GM12801 (cell line): Measurements from ENCODE around the gene IKZF3.

Source experiments
- TF ChIP-seq, protein P1 (sequence below): IDR thresholded peaks from one replicate; pipeline ENCODE4 v1.5.1; 2011; ENCODE audit warnings: control low read depth; ENCODE audit not compliant: insufficient read length; ENCODE audit errors: extremely low read depth

IKZF3 gene

DNA sequence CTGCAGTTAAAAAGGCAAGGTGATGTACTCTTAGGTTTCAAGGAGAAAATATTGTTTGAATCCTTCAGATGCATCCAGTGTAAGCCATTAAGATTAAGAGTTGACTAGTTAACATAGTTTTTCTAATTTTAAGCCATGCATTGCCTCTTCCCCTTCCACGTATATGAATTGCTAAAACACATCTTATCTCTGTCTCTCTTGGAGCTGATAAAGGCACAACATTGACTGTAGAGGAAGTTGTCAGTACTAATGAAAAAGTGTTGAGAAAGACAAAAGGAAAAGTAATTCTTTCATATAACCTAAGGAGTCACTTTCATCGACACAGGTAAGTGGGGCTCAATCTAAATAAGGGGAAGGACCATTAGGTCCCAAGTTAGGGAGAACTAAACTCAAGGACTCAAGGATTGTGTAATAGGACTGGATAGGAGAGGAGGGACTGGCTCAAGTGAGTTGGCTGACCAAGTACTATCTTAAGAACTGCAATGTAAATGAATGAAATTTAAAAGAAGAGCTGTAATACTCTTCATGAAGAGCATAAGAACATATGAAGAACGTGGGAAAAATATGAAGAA, 70.7 kb downstream of the IKZF3 start:
- TF ChIP-seq, protein P1, sequence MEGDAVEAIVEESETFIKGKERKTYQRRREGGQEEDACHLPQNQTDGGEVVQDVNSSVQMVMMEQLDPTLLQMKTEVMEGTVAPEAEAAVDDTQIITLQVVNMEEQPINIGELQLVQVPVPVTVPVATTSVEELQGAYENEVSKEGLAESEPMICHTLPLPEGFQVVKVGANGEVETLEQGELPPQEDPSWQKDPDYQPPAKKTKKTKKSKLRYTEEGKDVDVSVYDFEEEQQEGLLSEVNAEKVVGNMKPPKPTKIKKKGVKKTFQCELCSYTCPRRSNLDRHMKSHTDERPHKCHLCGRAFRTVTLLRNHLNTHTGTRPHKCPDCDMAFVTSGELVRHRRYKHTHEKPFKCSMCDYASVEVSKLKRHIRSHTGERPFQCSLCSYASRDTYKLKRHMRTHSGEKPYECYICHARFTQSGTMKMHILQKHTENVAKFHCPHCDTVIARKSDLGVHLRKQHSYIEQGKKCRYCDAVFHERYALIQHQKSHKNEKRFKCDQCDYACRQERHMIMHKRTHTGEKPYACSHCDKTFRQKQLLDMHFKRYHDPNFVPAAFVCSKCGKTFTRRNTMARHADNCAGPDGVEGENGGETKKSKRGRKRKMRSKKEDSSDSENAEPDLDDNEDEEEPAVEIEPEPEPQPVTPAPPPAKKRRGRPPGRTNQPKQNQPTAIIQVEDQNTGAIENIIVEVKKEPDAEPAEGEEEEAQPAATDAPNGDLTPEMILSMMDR: no peak

DNA sequence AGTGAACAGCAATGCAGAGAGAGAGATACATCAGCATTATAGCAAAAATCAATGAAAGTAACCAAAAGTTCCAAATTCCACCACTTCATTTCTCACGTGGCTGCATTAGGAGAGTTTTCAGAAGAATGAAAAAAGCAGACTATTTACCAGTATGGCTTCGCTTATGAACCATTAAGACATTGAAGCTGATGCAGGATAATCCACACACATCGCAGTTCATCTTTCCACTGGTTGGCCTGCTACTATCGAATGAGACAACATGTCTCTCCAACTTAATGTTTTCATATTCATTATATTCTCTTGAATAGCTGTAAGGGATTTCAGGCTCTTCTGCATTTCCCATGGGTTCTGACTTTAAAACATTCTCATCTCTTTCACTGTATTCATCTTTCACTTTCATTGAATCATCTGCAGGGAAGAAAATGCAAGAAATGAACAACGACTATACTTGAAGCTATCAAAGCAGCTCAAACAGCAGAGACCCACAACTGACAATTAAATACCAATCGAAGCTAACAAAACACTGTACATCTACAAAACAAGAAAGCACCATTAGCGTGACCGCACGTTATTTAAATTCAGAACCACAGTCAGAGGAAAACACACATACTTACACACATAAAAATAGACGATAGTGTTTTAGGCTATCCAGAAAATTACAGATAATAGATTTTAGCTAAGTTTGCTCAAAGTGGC, 71.4 kb downstream of the IKZF3 start:
- TF ChIP-seq, protein P1: no peak

DNA sequence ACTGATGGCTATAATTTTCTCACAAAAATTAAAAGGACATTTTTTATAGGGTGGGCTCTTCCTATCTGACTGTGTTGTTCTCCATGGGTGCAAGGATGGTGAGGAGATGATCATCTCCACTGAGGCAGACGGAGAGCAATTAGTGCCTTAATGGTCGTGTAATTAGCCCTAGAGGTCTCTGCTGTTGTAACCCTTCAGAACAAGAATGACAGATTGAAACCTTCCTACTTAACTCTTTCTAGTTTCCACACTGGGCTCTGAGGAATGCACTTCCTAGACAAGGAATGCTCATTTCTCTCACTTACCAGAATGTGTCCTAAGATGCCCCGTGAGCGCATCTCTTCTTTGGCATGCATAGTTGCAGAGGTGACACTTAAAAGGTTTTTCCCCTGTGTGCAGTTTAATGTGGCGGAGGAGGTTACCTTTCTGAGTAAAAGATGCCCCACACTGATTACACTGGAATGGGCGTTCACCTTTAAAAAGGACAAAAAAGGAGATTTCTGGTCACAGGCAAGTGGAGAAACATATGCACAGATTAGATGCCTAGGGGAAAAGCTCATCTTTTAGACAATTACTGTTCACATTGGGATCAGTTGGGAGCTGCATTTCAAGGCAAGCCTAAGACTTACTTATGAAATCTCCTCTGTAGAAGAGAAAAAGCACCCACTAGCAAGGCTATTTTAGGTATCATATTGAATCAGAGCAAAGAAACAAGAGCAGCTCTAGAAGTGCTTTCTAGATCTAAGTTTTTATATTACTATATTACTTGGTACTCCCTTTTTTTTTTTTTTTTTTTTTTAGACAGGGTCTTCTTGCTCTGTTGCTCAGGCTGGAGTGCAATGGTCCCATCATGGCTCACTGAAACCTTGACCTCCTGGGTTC, 72.8 kb downstream of the IKZF3 start:
- TF ChIP-seq, protein P1: no peak

DNA sequence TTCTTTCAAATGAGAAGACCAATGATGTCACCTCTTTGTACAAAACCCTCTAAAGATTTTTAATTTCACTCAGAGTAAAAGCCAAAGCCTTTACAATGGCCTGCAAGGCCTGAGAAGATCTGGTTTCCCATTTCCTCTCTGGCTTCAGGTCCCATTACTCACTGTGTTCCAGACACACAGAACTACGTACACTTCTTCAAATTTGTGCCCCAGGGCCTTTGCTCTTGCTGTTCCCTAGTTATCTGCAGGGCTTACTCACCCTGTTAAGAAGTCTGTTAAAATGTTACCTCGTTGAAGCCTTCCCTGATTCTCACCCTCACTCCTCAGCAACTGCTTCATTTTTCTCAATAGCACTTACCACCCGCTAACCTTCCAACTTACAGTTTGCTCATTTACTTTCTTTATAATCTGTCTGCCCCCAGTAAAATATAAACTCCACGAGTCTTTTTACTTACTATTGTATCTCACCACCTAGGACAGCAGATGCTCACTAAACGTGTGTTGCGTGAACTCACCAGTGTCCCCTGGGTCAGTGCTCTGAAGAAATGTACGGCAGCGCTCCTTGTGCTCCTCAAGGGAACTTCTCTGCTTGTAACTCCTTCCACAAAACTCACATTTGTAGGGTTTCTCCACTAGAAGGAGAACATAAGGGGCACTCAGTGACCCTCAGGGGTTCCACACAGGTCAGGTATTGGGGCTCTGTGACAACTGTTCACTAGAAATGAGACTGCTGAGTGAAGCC, 76.2 kb downstream of the IKZF3 start:
- TF ChIP-seq, protein P1: no peak

DNA sequence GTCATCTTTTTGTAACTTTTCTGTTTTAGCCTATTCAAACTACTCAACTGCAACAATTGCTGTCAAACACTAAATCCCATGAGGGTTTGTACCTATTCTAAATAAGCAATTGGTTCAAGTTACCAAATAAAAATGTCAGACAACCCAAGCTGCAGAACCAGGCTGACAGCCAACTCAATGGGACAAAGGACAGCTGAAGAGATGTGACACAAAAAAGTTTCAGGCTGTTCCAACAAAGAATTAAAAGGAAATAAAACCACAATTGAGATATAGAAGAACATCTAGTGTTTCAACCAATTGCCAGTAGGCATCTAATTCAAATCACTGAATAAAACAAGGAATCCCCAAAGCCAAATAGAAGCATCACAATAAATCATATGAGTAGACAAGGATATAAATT, 77.1 kb downstream of the IKZF3 start:
- TF ChIP-seq, protein P1: no peak

DNA sequence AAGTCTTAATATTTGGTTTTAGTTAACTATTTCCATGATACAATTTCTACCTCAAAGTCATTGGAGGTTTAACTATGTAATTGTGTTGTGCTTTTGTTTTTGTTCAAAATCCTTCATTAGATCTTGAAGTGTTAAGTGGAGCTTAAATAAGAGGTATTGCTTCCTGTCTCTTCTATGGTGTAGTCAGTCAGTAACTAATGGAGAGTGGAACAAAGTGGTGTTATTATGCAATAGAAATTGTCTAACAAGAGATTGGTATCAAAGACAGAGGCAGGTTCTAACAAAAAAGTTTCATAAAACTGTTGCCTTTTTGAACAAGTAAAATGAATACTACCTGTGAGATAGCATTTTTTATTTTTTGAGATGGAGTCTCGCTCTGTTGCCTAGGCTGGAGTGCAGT, 81.1 kb downstream of the IKZF3 start:
- TF ChIP-seq, protein P1: no peak

DNA sequence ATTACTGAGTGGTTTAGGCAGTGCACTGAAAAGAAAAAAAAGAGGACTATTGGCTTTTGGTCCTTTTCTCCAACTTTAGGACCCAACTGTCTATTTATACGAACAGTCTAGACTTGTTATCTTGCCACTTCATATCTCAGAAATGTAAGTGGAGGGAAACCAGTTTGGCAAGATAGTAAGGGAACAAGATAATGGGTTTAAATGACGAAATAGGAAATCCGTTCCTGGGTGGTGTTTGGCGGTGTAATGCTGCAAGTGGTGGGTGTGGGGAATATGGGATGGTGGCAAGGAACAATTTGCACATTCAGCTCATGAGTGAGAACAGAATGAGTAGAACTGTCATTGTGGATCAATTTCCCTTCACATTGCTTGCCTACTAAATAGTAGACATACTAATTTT, 81.6 kb downstream of the IKZF3 start:
- TF ChIP-seq, protein P1: no peak
